Activated T-helper 2 cell treated with anti-CD3 and anti-CD28 coated beads, Interferon-gamma antibody, Interleukin-2, Interleukin-4, amounts not matched to agents 10 μg/mL and 5 μg/mL and 100 μg/mL, durations not matched to agents 14 hours and 24 hours and 36 hours (primary cell): ENCODE results near the gene SVOPL. TPM values are rescaled to one million over a fixed set of nuclear protein-coding genes. Genes with fewer than 3 reads are reported as not detected.

Experiments
- DNase-seq: peaks from one replicate; pipeline ENCODE4 v3.0.0; 2021; ENCODE audit warnings: low spot score
- H3K27ac Mint-ChIP-seq: one replicate; pipeline ENCODE4 v1.8.0; 2021; ENCODE audit warnings: mixed read lengths
- H3K27me3 Mint-ChIP-seq: one replicate; pipeline ENCODE4 v1.8.0; 2021; ENCODE audit warnings: low read depth, mixed read lengths
- H3K36me3 Mint-ChIP-seq: one replicate; pipeline ENCODE4 v1.8.0; 2021; ENCODE audit warnings: low read depth, mixed read lengths
- H3K4me1 Mint-ChIP-seq: one replicate; pipeline ENCODE4 v1.8.0; 2021; ENCODE audit warnings: low read depth, mixed read lengths
- H3K4me3 Mint-ChIP-seq: one replicate; pipeline ENCODE4 v1.8.0; 2021; ENCODE audit warnings: low read depth, mild to moderate bottlenecking, moderate library complexity, mixed read lengths
- H3K9me3 Mint-ChIP-seq: one replicate; pipeline ENCODE4 v1.8.0; 2021; ENCODE audit warnings: mixed read lengths
- intact Hi-C: fragments of 100-400 bp; cut with micrococcal nuclease; formaldehyde crosslinking; loops from one replicate; pipeline ENCODE4 v1.15.1; 2023
- total RNA-seq: library from RNA; stranded (reverse); gene quantifications from 2 replicates; pipeline ENCODE4 v1.2.3, GENCODE V29; 2022

The SVOPL gene
- total RNA-seq, 1 donor from 2014 or later: not detected

GRCh38 chr7:138607216-138608126 is 93.7 kb downstream of the SVOPL start:
- Mint-ChIP-seq H3K4me3 (no peak overlapping the region), H3K27me3 (no peaks in the 10 kb centered on the region), H3K36me3 (no peaks in the 10 kb centered on the region), H3K9me3 (peaks cover 10% of the 10 kb centered on the region), H3K27ac (no peak overlapping the region), H3K4me1 (peaks cover 15% of the 10 kb centered on the region)
- intact Hi-C loops: no loop called here
- no peak for DNase-seq

- Mint-ChIP-seq H3K9me3 (peaks cover 10% of the 10 kb centered on the region), H3K4me1 (peaks cover 16% of the 10 kb centered on the region), H3K27me3 (peaks cover 3% of the 10 kb centered on the region), H3K36me3 (no peaks in the 10 kb centered on the region), H3K27ac (no peak overlapping the region), H3K4me3 (no peak overlapping the region)
- intact Hi-C loops: no loop called here
- DNase-seq: no peak
These were observed 94.9 kb downstream of the SVOPL start for GRCh38 chr7:138606236-138606635.

GRCh38 chr7:138603549-138604318 is 97.4 kb downstream of the SVOPL start:
- no peak overlapping the region for H3K27ac Mint-ChIP-seq
- intact Hi-C loops: loop anchor here (2.0 kb wide), 1 partner anchor 21 kb away; no protein-coding TSS in a partner anchor
- DNase-seq: no peak
- H3K9me3 Mint-ChIP-seq: peaks cover 10% of the 10 kb centered on the region
- H3K4me1 Mint-ChIP-seq: peaks cover 17% of the 10 kb centered on the region
- H3K36me3 Mint-ChIP-seq: peaks cover 3% of the 10 kb centered on the region
- H3K4me3 Mint-ChIP-seq: no peak overlapping the region
- peaks cover 3% of the 10 kb centered on the region for H3K27me3 Mint-ChIP-seq

GRCh38 chr7:138602451-138602850 is 98.7 kb downstream of the SVOPL start:
- H3K27ac Mint-ChIP-seq: no peak overlapping the region

GRCh38 chr7:138595454-138595853 is 105.7 kb downstream of the SVOPL start:
- no peaks in the 10 kb centered on the region for H3K4me1 Mint-ChIP-seq
- H3K9me3 Mint-ChIP-seq: no peaks in the 10 kb centered on the region
- intact Hi-C loops: no loop called here
- H3K4me3 Mint-ChIP-seq: no peak overlapping the region
- H3K27ac Mint-ChIP-seq: no peak overlapping the region
- DNase-seq: no peak
- H3K36me3 Mint-ChIP-seq: peaks cover under 1% of the 10 kb centered on the region
- H3K27me3 Mint-ChIP-seq: no peaks in the 10 kb centered on the region

More at GRCh38 chr7:138602451-138602850, 98.7 kb downstream of the SVOPL start:
- intact Hi-C loops: loop anchor here (2.0 kb wide), 1 partner anchor 22 kb away; no protein-coding TSS in a partner anchor
- Mint-ChIP-seq H3K27me3 (peaks cover 3% of the 10 kb centered on the region), H3K9me3 (peaks cover 10% of the 10 kb centered on the region), H3K4me3 (no peak overlapping the region), H3K4me1 (peaks cover 11% of the 10 kb centered on the region), H3K36me3 (peaks cover 3% of the 10 kb centered on the region)
- DNase-seq: no peak

GRCh38 chr7:138590154-138590553 is 111.0 kb downstream of the SVOPL start:
- Mint-ChIP-seq H3K27me3 (no peaks in the 10 kb centered on the region), H3K36me3 (peaks cover 21% of the 10 kb centered on the region), H3K27ac (no peak overlapping the region), H3K4me1 (no peaks in the 10 kb centered on the region), H3K4me3 (no peak overlapping the region), H3K9me3 (no peaks in the 10 kb centered on the region)
- no peak for DNase-seq
- intact Hi-C loops: no loop called here

GRCh38 chr7:138588986-138589385 is 112.2 kb downstream of the SVOPL start:
- intact Hi-C loops: no loop called here
- H3K4me1 Mint-ChIP-seq: no peaks in the 10 kb centered on the region
- H3K27ac Mint-ChIP-seq: no peak overlapping the region
- H3K27me3 Mint-ChIP-seq: no peaks in the 10 kb centered on the region
- no peak for DNase-seq
- H3K36me3 Mint-ChIP-seq: peaks cover 33% of the 10 kb centered on the region
- H3K9me3 Mint-ChIP-seq: no peaks in the 10 kb centered on the region
- H3K4me3 Mint-ChIP-seq: no peak overlapping the region

- Mint-ChIP-seq H3K36me3 (peaks cover 42% of the 10 kb centered on the region), H3K27ac (no peak overlapping the region), H3K4me1 (no peaks in the 10 kb centered on the region), H3K9me3 (no peaks in the 10 kb centered on the region), H3K4me3 (no peak overlapping the region), H3K27me3 (no peaks in the 10 kb centered on the region)
- intact Hi-C loops: no loop called here
- no peak for DNase-seq
These were observed 113.7 kb downstream of the SVOPL start for GRCh38 chr7:138587485-138587884.

- Mint-ChIP-seq H3K27me3 (no peaks in the 10 kb centered on the region), H3K36me3 (peaks cover 55% of the 10 kb centered on the region), H3K4me3 (no peak overlapping the region), H3K4me1 (no peaks in the 10 kb centered on the region), H3K27ac (no peak overlapping the region), H3K9me3 (no peaks in the 10 kb centered on the region)
- no peak for DNase-seq
- intact Hi-C loops: no loop called here
These were observed 115.7 kb downstream of the SVOPL start for GRCh38 chr7:138585283-138585993.

- no peak for DNase-seq
- intact Hi-C loops: no loop called here
- Mint-ChIP-seq H3K27me3 (no peaks in the 10 kb centered on the region), H3K4me1 (no peaks in the 10 kb centered on the region), H3K4me3 (no peak overlapping the region), H3K9me3 (no peaks in the 10 kb centered on the region), H3K27ac (no peak overlapping the region), H3K36me3 (peaks cover 62% of the 10 kb centered on the region)
These were observed 116.5 kb downstream of the SVOPL start for GRCh38 chr7:138584696-138585095.

- peaks cover 66% of the 10 kb centered on the region for H3K36me3 Mint-ChIP-seq
- H3K4me3 Mint-ChIP-seq: no peak overlapping the region
- H3K27me3 Mint-ChIP-seq: no peaks in the 10 kb centered on the region
These were observed 116.9 kb downstream of the SVOPL start for GRCh38 chr7:138584283-138584682.

GRCh38 chr7:138581065-138581464 is 120.1 kb downstream of the SVOPL start:
- Mint-ChIP-seq H3K4me1 (no peaks in the 10 kb centered on the region), H3K27ac (no peak overlapping the region), H3K36me3 (peaks cover 76% of the 10 kb centered on the region), H3K4me3 (no peak overlapping the region), H3K27me3 (no peaks in the 10 kb centered on the region), H3K9me3 (no peaks in the 10 kb centered on the region)
- DNase-seq: no peak
- intact Hi-C loops: no loop called here

More at GRCh38 chr7:138584283-138584682, 116.9 kb downstream of the SVOPL start:
- intact Hi-C loops: no loop called here
- H3K4me1 Mint-ChIP-seq: no peaks in the 10 kb centered on the region
- no peaks in the 10 kb centered on the region for H3K9me3 Mint-ChIP-seq
- no peak overlapping the region for H3K27ac Mint-ChIP-seq
- DNase-seq: no peak
